ENCODE data around the gene SMIM5. TPM values are rescaled to one million over a fixed set of nuclear protein-coding genes. Genes with fewer than 3 reads are reported as not detected.
A peak's percentile ranks its signal among the peaks of the same experiment; 100 is the strongest.

The SMIM5 gene, protein sequence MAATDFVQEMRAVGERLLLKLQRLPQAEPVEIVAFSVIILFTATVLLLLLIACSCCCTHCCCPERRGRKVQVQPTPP
- total RNA-seq (2014; rRNA removed; shearing (Covaris generic)), result 0.06 TPM in 1 of 2 replicates, not detected in the other
- not detected in 2 replicates for total RNA-seq (2022)
- not detected for Bru-seq, nascent RNA
- not detected for BruChase-seq, experiment 1, labeled RNA remaining after a 6-hour chase
- BruChase-seq, experiment 2, labeled RNA remaining after a 2-hour chase, result not detected
- long read RNA-seq, result 0 reads

DNA sequence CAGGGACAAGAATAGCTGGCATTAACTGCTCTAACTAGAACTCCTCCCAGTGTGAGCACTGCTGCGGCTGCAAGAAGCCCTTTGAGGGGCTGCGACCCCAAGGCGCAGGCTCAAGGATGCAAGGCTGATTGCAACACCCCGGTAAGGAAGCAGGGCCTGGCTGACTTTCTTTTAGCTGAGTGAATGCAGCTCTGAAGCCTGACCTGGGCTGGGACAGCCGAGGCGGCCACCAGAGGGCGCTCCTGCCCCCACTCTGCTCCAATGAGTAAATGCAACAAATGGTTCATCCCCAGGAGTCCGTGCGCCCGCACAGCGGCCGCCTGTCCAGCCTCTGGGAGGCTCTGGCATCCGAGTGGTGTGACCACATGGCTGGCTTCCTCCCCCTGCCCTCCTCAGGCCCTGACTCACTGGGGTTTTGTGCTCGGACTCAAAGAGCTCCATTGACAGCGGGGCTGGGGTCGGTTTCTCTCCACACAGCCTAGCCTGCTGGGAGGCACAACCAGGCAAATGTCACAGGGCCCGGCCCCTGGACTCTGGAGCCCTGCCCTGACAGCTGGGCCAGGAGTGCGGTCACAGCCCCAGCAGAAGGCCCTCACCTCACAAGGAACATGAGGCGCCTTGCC, at the start of gene SMIM5:
Gene SMIM5, plus strand, starts transcription at position 572 of the 623 bp plus-strand sequence. CDS start 6,768 bp downstream, outside the sequence.
- DNase-seq (ENCODE audit: low spot score), result peak; percentile 87
- no peaks in the 10 kb centered on the region for H4K20me1 ChIP-seq (ENCODE audit: insufficient read depth, low read length)
- no peak for TF ChIP-seq EZH2phosphoT487 (IDR thresholded peaks at IDR 0.05; ENCODE audit: borderline replicate concordance, low read depth, low read length)
- TF ChIP-seq, protein P1, sequence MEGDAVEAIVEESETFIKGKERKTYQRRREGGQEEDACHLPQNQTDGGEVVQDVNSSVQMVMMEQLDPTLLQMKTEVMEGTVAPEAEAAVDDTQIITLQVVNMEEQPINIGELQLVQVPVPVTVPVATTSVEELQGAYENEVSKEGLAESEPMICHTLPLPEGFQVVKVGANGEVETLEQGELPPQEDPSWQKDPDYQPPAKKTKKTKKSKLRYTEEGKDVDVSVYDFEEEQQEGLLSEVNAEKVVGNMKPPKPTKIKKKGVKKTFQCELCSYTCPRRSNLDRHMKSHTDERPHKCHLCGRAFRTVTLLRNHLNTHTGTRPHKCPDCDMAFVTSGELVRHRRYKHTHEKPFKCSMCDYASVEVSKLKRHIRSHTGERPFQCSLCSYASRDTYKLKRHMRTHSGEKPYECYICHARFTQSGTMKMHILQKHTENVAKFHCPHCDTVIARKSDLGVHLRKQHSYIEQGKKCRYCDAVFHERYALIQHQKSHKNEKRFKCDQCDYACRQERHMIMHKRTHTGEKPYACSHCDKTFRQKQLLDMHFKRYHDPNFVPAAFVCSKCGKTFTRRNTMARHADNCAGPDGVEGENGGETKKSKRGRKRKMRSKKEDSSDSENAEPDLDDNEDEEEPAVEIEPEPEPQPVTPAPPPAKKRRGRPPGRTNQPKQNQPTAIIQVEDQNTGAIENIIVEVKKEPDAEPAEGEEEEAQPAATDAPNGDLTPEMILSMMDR (conservative IDR thresholded peaks at IDR 0.05; ENCODE audit: low read length), result peak; percentile 99
- H3K36me3 ChIP-seq (ENCODE audit: insufficient read depth, low read length), result peaks cover 22% of the 10 kb centered on the region; the same call in 1 of the 2 replicates
- H3K9me2 ChIP-seq (ENCODE audit: insufficient read depth, low read length), result no peaks in the 10 kb centered on the region
- intact Hi-C loops (cut with micrococcal nuclease; ENCODE audit: unreplicated experiment), result loop anchor here (1.0 to 5.0 kb wide), 4 partner anchors 20 to 114 kb away; partner anchors contain the start of genes RECQL5 and SAP30BP
- ChIA-PET CTCF (ENCODE audit: unreplicated experiment) (interaction anchor here (0.6 to 2.4 kb wide), 17 partner anchors 11 to 366 kb away, joined by 3 to 35 read pairs (median 4); partner anchors contain the start of gene ITGB4), POLR2A (interaction anchor here (1.0 to 2.0 kb wide), 6 partner anchors 30 to 147 kb away, joined by 4 to 5 read pairs (median 4); a partner anchor contains a TSS)
- H3K4me2 ChIP-seq (ENCODE audit: low read length), result peak within 1 kb of the TSS; percentile 48
- peaks cover 22% of the 10 kb centered on the region for H3K4me1 ChIP-seq (ENCODE audit: insufficient read depth, low read length, poor library complexity, severe bottlenecking)
- H2AFZ ChIP-seq (ENCODE audit: low read length), result no peak within 1 kb of the TSS
- H3K9me3 ChIP-seq (ENCODE audit: low read length), result no peaks in the 10 kb centered on the region
- H3K4me3 ChIP-seq (ENCODE audit: low read depth, low read length, poor library complexity, severe bottlenecking), result no peak within 1 kb of the TSS
- H3K27ac ChIP-seq (ENCODE audit: low read depth, low read length, poor library complexity, severe bottlenecking), result peak within 1 kb of the TSS; percentile 23
- H3K79me2 ChIP-seq (ENCODE audit: insufficient read depth, low read depth, low read length), result no peaks in the 10 kb centered on the region
- no TSS peak for BruUV-seq (replicated peaks)

DNA sequence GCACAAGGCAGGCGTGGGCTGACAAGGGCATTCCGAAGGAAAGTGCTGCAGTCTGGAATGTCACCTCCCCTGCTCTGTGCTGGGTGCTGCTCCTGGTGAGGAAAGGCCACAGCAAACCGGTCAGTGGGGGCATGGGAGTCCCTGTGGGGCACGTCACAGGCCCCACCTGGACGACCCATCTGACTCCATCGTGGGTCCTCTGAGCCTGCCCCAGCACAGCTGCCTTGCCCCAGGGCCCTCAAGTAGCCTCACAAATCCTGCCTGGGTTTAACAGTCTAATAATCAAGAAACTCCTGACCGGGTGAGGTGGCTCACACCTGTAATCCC, 48.4 kb upstream of the SMIM5 start:
- intact Hi-C loops (cut with micrococcal nuclease; ENCODE audit: unreplicated experiment), result no loop called here
- TF ChIP-seq, protein P1 (conservative IDR thresholded peaks at IDR 0.05; ENCODE audit: low read length), result no peak
- no peak for TF ChIP-seq EZH2phosphoT487 (IDR thresholded peaks at IDR 0.05; ENCODE audit: borderline replicate concordance, low read depth, low read length)

More for the DNA sequence above, 48.4 kb upstream of the SMIM5 start:
- DNase-seq (ENCODE audit: low spot score), result no peak
- ChIA-PET CTCF (ENCODE audit: unreplicated experiment) (no interaction called here), POLR2A (interaction anchor here (0.5 to 0.8 kb wide), 2 partner anchors 13 to 72 kb away, joined by 5 to 6 read pairs; no protein-coding TSS in a partner anchor)
- H3K27ac ChIP-seq (ENCODE audit: low read depth, low read length, poor library complexity, severe bottlenecking), result no peak overlapping the region
- H3K79me2 ChIP-seq (ENCODE audit: insufficient read depth, low read depth, low read length), result no peaks in the 10 kb centered on the region
- H2AFZ ChIP-seq (ENCODE audit: low read length), result peak overlapping the region; percentile 23; the same call in 1 of the 2 replicates
- no peaks in the 10 kb centered on the region for H3K9me2 ChIP-seq (ENCODE audit: insufficient read depth, low read length)
- no peaks in the 10 kb centered on the region for H4K20me1 ChIP-seq (ENCODE audit: insufficient read depth, low read length)
- H3K36me3 ChIP-seq (ENCODE audit: insufficient read depth, low read length), result no peaks in the 10 kb centered on the region
- BruUV-seq (replicated peaks), result no TSS peak
- H3K4me2 ChIP-seq (ENCODE audit: low read length), result no peak overlapping the region
- H3K9me3 ChIP-seq (ENCODE audit: low read length), result 0 out of 2 replicates have a peak, but pooled peaks cover 6% of the 10 kb centered on the region
- no peak overlapping the region for H3K4me3 ChIP-seq (ENCODE audit: low read depth, low read length, poor library complexity, severe bottlenecking)
- peaks cover 29% of the 10 kb centered on the region for H3K4me1 ChIP-seq (ENCODE audit: insufficient read depth, low read length, poor library complexity, severe bottlenecking)

Data from OCI-LY7 (cell line).